Kidney (tissue), 14 donors: ENCODE results near the gene DHRS7B. TPM values are rescaled to one million over a fixed set of nuclear protein-coding genes. Genes with fewer than 3 reads are reported as not detected.

Source experiments
- DNase-seq, 5 donors: peaks; one replicate each; pipeline ENCODE4 v3.0.0-alpha.2; 2013 to 2020
- FAIRE-seq: peaks from 2 replicates; lab custom pipeline; 2012; peaks lifted over from hg19 to GRCh38; lab: Jason Lieb, UNC
- H3K27ac ChIP-seq, 2 donors: one replicate each; pipeline ENCODE4 v1.7.0; 2013; ENCODE audit warnings: low read depth in 2 of 2, low read length in 2 of 2, inconsistent platforms in 1 of 2
- H3K27me3 ChIP-seq: one replicate; pipeline ENCODE4 v1.7.1; 2013; ENCODE audit warnings: low read length, inconsistent platforms; ENCODE audit not compliant: control insufficient read depth, insufficient read depth
- H3K36me3 ChIP-seq, 3 donors: one replicate each; pipeline versions ENCODE4 v1.7.0 to v1.7.1; 2013; ENCODE audit warnings: low read length in 3 of 3, control low read depth in 1 of 3, inconsistent platforms in 1 of 3; ENCODE audit not compliant: insufficient read depth in 3 of 3, control insufficient read depth in 2 of 3
- H3K4me1 ChIP-seq, 3 donors: one replicate each; pipeline versions ENCODE4 v1.7.0 to v1.7.1; 2013; ENCODE audit warnings: low read length in 3 of 3, inconsistent platforms in 1 of 3, low read depth in 1 of 3; ENCODE audit not compliant: control insufficient read depth in 2 of 3, insufficient read depth in 2 of 3
- H3K4me3 ChIP-seq, 3 donors: one replicate each; pipeline versions ENCODE4 v1.7.0 to v1.8.1; 2013; ENCODE audit warnings: low read length in 3 of 3, control low read depth in 1 of 3, inconsistent platforms in 1 of 3
- H3K9ac ChIP-seq, 3 donors: one replicate each; pipeline versions ENCODE4 v1.7.0 to v1.7.1; 2013; ENCODE audit warnings: low read length in 3 of 3, control low read depth in 1 of 3, inconsistent platforms in 1 of 3
- H3K9me3 ChIP-seq, 3 donors: one replicate each; pipeline versions ENCODE4 v1.7.0 to v1.7.1; 2013; ENCODE audit warnings: low read length in 3 of 3, control low read depth in 1 of 3, inconsistent platforms in 1 of 3; ENCODE audit not compliant: control insufficient read depth in 2 of 3, insufficient read depth in 1 of 3
- CTCF ChIP-seq: IDR thresholded peaks from 3 replicates; pipeline ENCODE4 v1.5.1; 2012; ENCODE audit warnings: mild to moderate bottlenecking, moderate library complexity, borderline replicate concordance; ENCODE audit not compliant: insufficient read depth; ENCODE audit errors: extremely low read depth
- intact Hi-C: fragments of 100-400 bp; cut with DNase I; formaldehyde crosslinking; loops from one replicate; pipeline ENCODE4 v1.11.1; 2022
- polyA plus RNA-seq: library from polyadenylated mRNA; stranded (reverse); fragments of 350-450 nt; fragmentation: Illumina TruSeq; extraction: RNeasy Lipid Tissue Mini Kit (QIAGEN cat#74804); gene quantifications from one replicate; pipeline ENCODE4 v1.2.3, GENCODE V29; 2014; ENCODE audit warnings: low read depth, low replicate concordance; ENCODE audit not compliant: insufficient read depth
- total RNA-seq: library from RNA; stranded (reverse); fragmentation: NEBNext Ultra II Directional; extraction: Animal tissue kit (Norgen Biotek cat#: 25700); gene quantifications from one replicate; pipeline ENCODE4 v1.2.1, GENCODE V29; 2021
- donor health status: control.
- donor health status: control.
- donor health status: control.
- donor health status: control.
- donor health status: control.
- donor health status: DM: yes; HTN: yes; CAD: no.
- donor health status: Normal renal cell carcinoma (clear cell type).

Gene DHRS7B
- total and polyA plus RNA-seq, 2 donors from 2014 or later, result 19.9 to 58.8 TPM

GRCh38 chr17:21174713-21175112, 47.9 kb downstream of the DHRS7B start:
- Histone ChIP-seq H3K9ac (no peak overlapping the region), H3K27ac (peak overlapping the region; percentile 3 to 28), H3K4me3 (no peak overlapping the region), H3K27me3 (no peaks in the 10 kb centered on the region), H3K9me3 (no peaks in the 10 kb centered on the region), H3K4me1 (peaks cover 0 to 4% (median 0%) of the 10 kb centered on the region in 3 donors), H3K36me3 (no peaks in the 10 kb centered on the region)
- no peak for TF ChIP-seq CTCF
- FAIRE-seq (no peak), DNase-seq (peak in 1 of 5 donors; percentile 16)
- intact Hi-C loops, result no loop called here

- intact Hi-C loops, result no loop called here
- FAIRE-seq, result no peak
- Histone ChIP-seq H3K9me3 (no peaks in the 10 kb centered on the region), H3K27ac (no peak overlapping the region), H3K27me3 (no peaks in the 10 kb centered on the region), H3K9ac (no peak overlapping the region), H3K4me1 (no peaks in the 10 kb centered on the region), H3K36me3 (no peaks in the 10 kb centered on the region), H3K4me3 (no peak overlapping the region)
- DNase-seq, result no peak
- TF ChIP-seq CTCF, result no peak
Observed at GRCh38 chr17:21176773-21177395, 50.1 kb downstream of the DHRS7B start.

- no peak overlapping the region for H3K4me3 ChIP-seq
- intact Hi-C loops, result no loop called here
- H3K4me1 ChIP-seq, result no peaks in the 10 kb centered on the region
- H3K27ac ChIP-seq, result no peak overlapping the region
- H3K9me3 ChIP-seq, result no peaks in the 10 kb centered on the region
- H3K27me3 ChIP-seq, result no peaks in the 10 kb centered on the region
- TF ChIP-seq CTCF, result no peak
- H3K9ac ChIP-seq, result no peak overlapping the region
- no peak for DNase-seq
- no peaks in the 10 kb centered on the region for H3K36me3 ChIP-seq
- no peak for FAIRE-seq
Observed at GRCh38 chr17:21177401-21177800, 50.6 kb downstream of the DHRS7B start.
